HL-60 (cell line): ENCODE results near the gene ACTRT2.

Experiments used
- DNase-seq, 2 experiments: peaks; one replicate each; pipeline ENCODE4 v3.0.0-alpha.2; 2010 to 2020; ENCODE audit warnings: low read depth in 1 of 2, low spot score in 1 of 2
- H3K27ac ChIP-seq: fragments of 250-450 bp; sonication (Bioruptor Pico); replicated peaks from 2 replicates; pipeline ENCODE4 v1.5.1; 2020; ENCODE audit warnings: mild to moderate bottlenecking, moderate library complexity
- H3K27me3 ChIP-seq: fragments of 250-450 bp; sonication (Bioruptor Pico); 2 replicates; pipeline ENCODE4 v1.5.1; 2021; ENCODE audit warnings: mild to moderate bottlenecking, moderate library complexity; ENCODE audit not compliant: insufficient read depth, poor library complexity, severe bottlenecking
- H3K4me3 ChIP-seq: replicated peaks from 2 replicates; pipeline ENCODE4 v1.5.1; 2011; ENCODE audit warnings: mild to moderate bottlenecking, control low read depth, low read length; ENCODE audit not compliant: insufficient read depth
- GABPA ChIP-seq: IDR thresholded peaks from 2 replicates; pipeline ENCODE4 v1.6.1; 2012; ENCODE audit warnings: low read depth
- POLR2AphosphoS5 ChIP-seq: IDR thresholded peaks from 2 replicates; pipeline ENCODE4 v1.6.1; 2012; ENCODE audit warnings: low read depth
- SPI1 ChIP-seq: IDR thresholded peaks from 2 replicates; pipeline ENCODE4 v1.6.1; 2012; ENCODE audit warnings: low read depth, mild to moderate bottlenecking, borderline replicate concordance
- TF ChIP-seq, protein P1 (sequence below): IDR thresholded peaks from 2 replicates; pipeline ENCODE4 v1.6.1; 2012; ENCODE audit warnings: low read depth; ENCODE audit not compliant: insufficient replicate concordance
- TF ChIP-seq, protein P2 (sequence below): IDR thresholded peaks from one replicate; pipeline ENCODE4 v1.5.1; 2011; ENCODE audit warnings: low read length, control low read depth, inconsistent platforms; ENCODE audit not compliant: insufficient read depth

ACTRT2 gene

DNA sequence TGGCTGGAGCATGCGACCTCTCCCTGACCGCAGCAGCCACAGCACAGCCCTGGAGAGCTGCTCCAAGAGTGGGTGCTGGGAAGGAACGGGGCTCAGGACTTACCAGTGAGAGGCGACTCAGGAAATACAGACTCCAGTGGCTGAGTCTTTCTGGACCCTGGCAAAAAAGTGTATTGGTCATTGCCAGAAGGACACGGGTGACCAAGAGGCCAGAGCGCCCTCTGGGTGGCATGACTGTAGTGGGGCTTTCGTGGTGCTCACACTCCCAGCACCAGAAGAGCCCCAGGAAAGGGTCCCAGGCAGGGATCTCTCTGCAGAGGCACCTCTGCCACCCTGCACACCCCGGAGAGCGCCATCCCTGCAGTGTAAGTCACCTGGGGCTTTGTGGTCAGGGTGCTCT lies 38.9 kb downstream of the ACTRT2 start:
- H3K27me3 ChIP-seq: no peaks in the 10 kb centered on the region
- no peak overlapping the region for H3K27ac ChIP-seq

DNA sequence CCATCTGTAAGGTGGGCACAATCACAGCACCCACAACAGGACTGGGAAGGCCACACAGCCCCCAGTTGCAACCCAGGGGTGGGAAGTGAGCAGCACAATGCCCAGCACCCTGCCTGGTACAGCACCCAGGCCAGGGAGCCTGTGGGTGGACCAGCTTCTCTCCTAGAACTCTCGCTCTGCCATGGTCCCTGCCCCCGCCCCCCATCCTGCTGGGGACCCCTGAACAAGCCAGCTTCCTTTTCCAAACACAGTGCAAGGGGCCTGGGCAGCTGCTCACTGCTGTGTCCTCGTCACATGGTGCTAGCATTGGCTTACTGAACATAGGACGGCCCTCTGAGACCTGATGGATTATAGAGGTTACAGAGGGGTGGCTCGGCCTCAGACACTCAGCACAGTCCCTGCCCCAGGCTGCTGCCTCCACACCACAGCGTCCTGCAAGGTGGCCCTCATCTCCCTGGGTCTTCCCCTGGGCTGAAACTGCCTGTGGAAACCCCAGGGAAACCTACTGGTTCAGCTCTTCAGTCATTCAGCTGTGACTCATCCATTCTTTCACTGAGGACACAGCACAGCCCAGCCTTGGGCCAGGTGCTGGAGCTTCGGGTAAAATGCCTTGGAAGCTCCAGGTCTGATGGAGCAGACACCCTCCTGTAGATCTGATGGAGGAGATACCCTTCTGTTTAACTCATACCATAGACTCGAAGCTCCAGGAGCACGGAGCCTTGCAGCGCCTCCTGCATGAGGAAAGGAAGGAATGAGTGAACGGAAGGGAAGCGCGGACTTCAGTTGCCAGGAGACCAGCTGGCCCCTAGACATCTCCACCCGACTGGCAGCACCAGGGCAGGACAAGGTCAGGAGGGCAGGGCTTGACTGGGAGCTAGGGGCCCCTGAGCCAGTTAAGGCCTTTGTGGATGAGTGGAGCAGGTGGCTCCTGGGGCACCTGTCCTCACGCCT lies 39.6 kb downstream of the ACTRT2 start:
- Histone ChIP-seq H3K27me3 (no peaks in the 10 kb centered on the region), H3K27ac (no peak overlapping the region), H3K4me3 (no peak overlapping the region)
- TF ChIP-seq, protein P1, sequence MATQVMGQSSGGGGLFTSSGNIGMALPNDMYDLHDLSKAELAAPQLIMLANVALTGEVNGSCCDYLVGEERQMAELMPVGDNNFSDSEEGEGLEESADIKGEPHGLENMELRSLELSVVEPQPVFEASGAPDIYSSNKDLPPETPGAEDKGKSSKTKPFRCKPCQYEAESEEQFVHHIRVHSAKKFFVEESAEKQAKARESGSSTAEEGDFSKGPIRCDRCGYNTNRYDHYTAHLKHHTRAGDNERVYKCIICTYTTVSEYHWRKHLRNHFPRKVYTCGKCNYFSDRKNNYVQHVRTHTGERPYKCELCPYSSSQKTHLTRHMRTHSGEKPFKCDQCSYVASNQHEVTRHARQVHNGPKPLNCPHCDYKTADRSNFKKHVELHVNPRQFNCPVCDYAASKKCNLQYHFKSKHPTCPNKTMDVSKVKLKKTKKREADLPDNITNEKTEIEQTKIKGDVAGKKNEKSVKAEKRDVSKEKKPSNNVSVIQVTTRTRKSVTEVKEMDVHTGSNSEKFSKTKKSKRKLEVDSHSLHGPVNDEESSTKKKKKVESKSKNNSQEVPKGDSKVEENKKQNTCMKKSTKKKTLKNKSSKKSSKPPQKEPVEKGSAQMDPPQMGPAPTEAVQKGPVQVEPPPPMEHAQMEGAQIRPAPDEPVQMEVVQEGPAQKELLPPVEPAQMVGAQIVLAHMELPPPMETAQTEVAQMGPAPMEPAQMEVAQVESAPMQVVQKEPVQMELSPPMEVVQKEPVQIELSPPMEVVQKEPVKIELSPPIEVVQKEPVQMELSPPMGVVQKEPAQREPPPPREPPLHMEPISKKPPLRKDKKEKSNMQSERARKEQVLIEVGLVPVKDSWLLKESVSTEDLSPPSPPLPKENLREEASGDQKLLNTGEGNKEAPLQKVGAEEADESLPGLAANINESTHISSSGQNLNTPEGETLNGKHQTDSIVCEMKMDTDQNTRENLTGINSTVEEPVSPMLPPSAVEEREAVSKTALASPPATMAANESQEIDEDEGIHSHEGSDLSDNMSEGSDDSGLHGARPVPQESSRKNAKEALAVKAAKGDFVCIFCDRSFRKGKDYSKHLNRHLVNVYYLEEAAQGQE: no peak
- TF ChIP-seq, protein P2, sequence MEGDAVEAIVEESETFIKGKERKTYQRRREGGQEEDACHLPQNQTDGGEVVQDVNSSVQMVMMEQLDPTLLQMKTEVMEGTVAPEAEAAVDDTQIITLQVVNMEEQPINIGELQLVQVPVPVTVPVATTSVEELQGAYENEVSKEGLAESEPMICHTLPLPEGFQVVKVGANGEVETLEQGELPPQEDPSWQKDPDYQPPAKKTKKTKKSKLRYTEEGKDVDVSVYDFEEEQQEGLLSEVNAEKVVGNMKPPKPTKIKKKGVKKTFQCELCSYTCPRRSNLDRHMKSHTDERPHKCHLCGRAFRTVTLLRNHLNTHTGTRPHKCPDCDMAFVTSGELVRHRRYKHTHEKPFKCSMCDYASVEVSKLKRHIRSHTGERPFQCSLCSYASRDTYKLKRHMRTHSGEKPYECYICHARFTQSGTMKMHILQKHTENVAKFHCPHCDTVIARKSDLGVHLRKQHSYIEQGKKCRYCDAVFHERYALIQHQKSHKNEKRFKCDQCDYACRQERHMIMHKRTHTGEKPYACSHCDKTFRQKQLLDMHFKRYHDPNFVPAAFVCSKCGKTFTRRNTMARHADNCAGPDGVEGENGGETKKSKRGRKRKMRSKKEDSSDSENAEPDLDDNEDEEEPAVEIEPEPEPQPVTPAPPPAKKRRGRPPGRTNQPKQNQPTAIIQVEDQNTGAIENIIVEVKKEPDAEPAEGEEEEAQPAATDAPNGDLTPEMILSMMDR: no peak
- TF ChIP-seq GABPA: no peak
- no peak for TF ChIP-seq POLR2AphosphoS5
- no peak for TF ChIP-seq SPI1
- DNase-seq: no peak

More for the DNA sequence above, 38.9 kb downstream of the ACTRT2 start:
- H3K4me3 ChIP-seq: no peak overlapping the region
- no peak for TF ChIP-seq SPI1
- TF ChIP-seq, protein P1: no peak
- TF ChIP-seq, protein P2: no peak
- no peak for TF ChIP-seq GABPA
- TF ChIP-seq POLR2AphosphoS5: no peak
- no peak for DNase-seq

DNA sequence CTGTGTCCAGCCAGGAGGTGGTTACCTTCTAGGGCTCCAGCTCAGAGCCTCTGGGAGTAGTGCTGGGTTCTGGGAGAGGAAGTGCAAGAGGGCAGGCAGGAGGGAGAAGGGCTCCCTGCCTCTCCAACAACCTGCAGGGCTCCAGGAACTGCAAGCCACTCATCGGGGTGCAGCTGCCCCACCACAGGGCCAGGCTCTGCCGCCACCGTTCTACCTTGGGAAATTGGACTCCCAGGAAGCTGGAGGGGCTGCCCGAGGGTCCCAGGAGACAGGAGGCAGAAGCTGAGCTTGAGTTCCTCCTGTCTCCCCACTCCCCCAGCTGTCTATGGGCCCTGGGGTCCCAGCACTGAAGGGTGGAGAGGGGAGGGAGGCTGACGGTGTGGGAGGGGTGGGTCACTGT lies 40.3 kb downstream of the ACTRT2 start:
- no peak for DNase-seq
- TF ChIP-seq GABPA (no peak), SPI1 (no peak), POLR2AphosphoS5 (no peak)
- TF ChIP-seq, protein P2: no peak
- TF ChIP-seq, protein P1: no peak
- peaks cover 3% of the 10 kb centered on the region for H3K27me3 ChIP-seq
- H3K27ac ChIP-seq: no peak overlapping the region
- H3K4me3 ChIP-seq: no peak overlapping the region
